ENCODE results near the gene ZFTA.
A peak's percentile ranks its signal among the peaks of the same experiment; 100 is the strongest.

Gene ZFTA

DNA sequence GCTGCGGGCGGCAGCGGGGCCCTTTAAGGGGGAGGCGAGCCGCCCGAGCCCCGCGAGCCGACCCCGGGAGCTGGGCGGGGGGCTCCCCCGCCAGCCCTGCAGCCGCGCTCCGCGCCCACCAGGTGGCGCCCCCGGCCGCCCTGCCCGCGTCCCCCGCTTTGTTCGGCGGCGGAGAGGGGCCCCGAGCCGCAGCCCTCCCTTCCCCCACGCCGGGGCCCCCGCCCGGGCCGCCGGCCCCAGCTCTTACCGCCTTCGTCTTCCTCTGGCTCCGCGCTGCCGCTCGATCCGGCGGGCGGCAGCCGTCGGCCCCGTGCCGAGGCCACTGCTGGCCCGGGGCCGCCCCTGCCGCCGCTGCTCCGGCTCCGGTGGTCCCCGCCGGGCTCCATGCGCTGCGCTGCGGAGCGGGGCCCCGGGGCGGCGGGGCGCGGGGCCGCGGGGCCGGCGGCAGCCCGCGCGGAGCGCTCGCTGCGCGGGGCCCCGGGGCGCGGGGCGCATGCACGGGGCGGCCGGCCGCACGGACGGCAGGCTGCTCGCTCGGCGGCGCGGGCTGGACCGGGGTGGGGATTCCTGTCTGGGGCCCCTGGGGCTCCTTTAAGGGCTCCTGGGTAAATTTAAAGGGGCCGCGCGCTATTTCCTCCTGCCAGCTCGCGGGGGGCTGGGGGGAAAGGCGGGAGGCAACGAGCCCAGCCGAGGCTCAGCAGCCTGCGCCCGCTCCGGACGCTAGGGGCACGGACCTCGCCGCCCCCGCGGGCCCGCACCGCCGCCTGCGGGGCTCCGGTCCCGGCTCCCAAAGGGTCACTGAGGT is at the start of gene ZFTA:
TSS of gene ZFTA (minus strand) at position 539 of the 805 bp plus-strand sequence. CDS start at position 386, 153 bp downstream.
- TF ChIP-seq, protein P1, sequence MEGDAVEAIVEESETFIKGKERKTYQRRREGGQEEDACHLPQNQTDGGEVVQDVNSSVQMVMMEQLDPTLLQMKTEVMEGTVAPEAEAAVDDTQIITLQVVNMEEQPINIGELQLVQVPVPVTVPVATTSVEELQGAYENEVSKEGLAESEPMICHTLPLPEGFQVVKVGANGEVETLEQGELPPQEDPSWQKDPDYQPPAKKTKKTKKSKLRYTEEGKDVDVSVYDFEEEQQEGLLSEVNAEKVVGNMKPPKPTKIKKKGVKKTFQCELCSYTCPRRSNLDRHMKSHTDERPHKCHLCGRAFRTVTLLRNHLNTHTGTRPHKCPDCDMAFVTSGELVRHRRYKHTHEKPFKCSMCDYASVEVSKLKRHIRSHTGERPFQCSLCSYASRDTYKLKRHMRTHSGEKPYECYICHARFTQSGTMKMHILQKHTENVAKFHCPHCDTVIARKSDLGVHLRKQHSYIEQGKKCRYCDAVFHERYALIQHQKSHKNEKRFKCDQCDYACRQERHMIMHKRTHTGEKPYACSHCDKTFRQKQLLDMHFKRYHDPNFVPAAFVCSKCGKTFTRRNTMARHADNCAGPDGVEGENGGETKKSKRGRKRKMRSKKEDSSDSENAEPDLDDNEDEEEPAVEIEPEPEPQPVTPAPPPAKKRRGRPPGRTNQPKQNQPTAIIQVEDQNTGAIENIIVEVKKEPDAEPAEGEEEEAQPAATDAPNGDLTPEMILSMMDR (IDR thresholded peaks at IDR 0.05; ENCODE audit: low read depth, low read length, missing control alignments): peak; percentile 42
- Histone ChIP-seq H3K27me3 (replicated peaks) (no peaks in the 10 kb centered on the region), H3K4me3 (ENCODE audit: low read depth, low read length) (peak within 1 kb of the TSS; percentile 72), H3K27ac (peak within 1 kb of the TSS; percentile 3), H3K36me3 (replicated peaks) (peaks cover 3% of the 10 kb centered on the region)
- in situ Hi-C loops (cut with HindIII; ENCODE audit: low pct_ligation_motif_present, low sequenced_read_pairs): no loop called here
- peak; percentile 28 for DNase-seq

DNA sequence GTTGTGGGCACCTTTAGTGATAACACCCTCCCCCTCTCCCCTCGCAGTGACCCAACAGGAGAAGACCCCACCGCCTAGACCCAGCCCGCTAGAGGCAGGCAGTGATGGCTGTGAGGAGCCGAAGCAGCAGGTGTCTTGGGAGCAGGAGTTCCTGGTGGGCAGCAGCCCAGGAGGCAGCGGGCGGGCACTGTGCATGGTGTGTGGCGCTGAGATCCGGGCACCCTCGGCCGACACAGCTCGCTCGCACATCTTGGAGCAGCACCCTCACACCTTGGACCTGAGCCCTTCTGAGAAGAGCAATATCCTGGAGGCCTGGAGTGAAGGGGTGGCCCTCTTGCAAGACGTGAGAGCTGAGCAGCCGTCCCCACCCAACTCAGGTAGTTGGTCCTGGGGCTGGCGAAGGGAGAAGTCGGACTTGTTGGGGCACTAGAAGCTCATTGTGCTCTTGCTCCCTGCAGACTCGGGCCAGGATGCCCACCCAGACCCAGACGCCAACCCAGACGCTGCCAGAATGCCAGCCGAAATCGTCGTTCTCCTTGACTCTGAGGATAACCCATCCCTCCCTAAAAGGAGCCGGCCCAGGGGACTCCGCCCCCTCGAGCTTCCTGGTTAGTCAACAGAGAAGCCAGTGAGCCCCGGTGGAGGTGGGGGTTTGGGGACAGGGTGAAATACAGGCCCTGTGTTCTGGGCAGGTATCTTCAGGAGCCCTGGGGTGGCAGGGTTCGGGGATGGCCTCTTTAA is 49.4 kb upstream of the ZFTA start:
- DNase-seq: no peak
- TF ChIP-seq, protein P1 (IDR thresholded peaks at IDR 0.05; ENCODE audit: low read depth, low read length, missing control alignments): no peak
- Histone ChIP-seq H3K36me3 (replicated peaks) (peaks cover 56% of the 10 kb centered on the region), H3K4me3 (ENCODE audit: low read depth, low read length) (no peak overlapping the region), H3K27me3 (replicated peaks) (no peaks in the 10 kb centered on the region), H3K27ac (no peak overlapping the region)
- in situ Hi-C loops (cut with HindIII; ENCODE audit: low pct_ligation_motif_present, low sequenced_read_pairs): no loop called here

DNA sequence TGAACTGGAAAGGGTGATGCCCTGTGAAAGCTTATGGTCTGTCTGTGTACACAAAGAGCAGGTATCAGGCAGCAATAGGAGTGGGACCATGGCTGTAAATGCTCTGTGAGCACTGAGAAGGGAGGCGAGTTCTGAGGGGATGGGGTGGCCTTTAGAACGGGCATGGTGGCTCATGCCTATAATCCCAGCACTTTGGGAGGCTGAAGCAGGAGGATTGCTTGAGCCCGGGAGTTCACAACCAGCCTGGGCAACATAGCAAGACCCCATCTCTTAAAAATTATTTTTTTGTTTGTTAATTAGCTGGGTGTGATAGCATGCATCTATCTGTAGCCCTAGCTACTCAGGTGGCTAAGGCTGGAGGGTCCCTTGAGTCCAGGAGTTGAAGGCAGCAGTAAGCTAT is 48.2 kb upstream of the ZFTA start:
- DNase-seq: no peak
- Histone ChIP-seq H3K27ac (no peak overlapping the region), H3K36me3 (replicated peaks) (peaks cover 47% of the 10 kb centered on the region), H3K4me3 (ENCODE audit: low read depth, low read length) (no peak overlapping the region), H3K27me3 (replicated peaks) (no peaks in the 10 kb centered on the region)
- TF ChIP-seq, protein P1 (IDR thresholded peaks at IDR 0.05; ENCODE audit: low read depth, low read length, missing control alignments): no peak
- in situ Hi-C loops (cut with HindIII; ENCODE audit: low pct_ligation_motif_present, low sequenced_read_pairs): no loop called here

DNA sequence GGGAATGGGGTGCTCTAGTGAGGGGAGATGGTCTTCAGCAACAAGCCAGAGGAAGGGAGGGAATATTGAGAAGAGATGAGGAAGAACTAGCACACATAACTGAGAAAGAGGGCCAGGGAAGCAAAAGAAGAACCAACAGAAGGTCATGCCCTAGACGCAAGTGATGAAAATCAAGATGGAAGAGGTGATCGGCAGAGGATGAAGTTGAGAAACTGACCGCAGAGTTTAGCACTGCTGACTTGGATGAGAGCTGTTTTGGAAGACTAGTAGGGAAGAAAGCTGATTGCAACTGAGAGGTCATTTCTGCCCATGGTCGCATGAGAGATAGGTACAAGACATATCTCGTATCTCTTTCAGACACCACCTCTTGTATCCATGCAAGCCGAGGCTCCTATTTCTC is 47.6 kb upstream of the ZFTA start:
- TF ChIP-seq, protein P1 (IDR thresholded peaks at IDR 0.05; ENCODE audit: low read depth, low read length, missing control alignments): no peak
- in situ Hi-C loops (cut with HindIII; ENCODE audit: low pct_ligation_motif_present, low sequenced_read_pairs): no loop called here
- Histone ChIP-seq H3K27me3 (replicated peaks) (no peaks in the 10 kb centered on the region), H3K4me3 (ENCODE audit: low read depth, low read length) (no peak overlapping the region), H3K36me3 (replicated peaks) (peaks cover 41% of the 10 kb centered on the region), H3K27ac (no peak overlapping the region)
- no peak for DNase-seq

DNA sequence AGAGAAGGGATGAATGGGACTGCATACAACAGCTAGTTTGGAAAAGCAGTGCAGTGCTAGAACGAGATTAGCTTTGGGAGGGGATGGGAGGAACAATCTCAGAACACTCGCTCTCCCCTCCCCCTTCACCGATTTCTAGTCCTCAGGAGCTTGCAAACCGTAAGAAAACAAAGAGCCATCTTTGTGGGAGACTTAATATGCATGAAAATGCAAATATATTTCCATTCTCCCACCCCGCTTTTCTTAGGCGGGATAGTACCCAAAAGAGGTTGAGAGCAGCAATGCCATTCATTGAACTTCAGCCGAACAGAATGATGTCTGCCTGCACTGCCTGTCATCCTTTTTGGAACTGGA is 45.8 kb upstream of the ZFTA start:
- Histone ChIP-seq H3K4me3 (ENCODE audit: low read depth, low read length) (peak overlapping the region; percentile 95), H3K36me3 (replicated peaks) (peaks cover 28% of the 10 kb centered on the region), H3K27ac (no peak overlapping the region), H3K27me3 (replicated peaks) (no peaks in the 10 kb centered on the region)
- TF ChIP-seq, protein P1 (IDR thresholded peaks at IDR 0.05; ENCODE audit: low read depth, low read length, missing control alignments): no peak
- in situ Hi-C loops (cut with HindIII; ENCODE audit: low pct_ligation_motif_present, low sequenced_read_pairs): no loop called here
- DNase-seq: no peak
